T-helper 22 cell (primary cell): Measurements from ENCODE around the gene ZNF514.
"Not testable (repeated sequence)": the region's sequence is repeated elsewhere in the genome, so short reads cannot be mapped to it uniquely, and the experiment has no call there.

Experiments used
- DNase-seq: peaks from one replicate; pipeline ENCODE4 v3.0.0-alpha.2; 2020; ENCODE audit warnings: low read depth

The ZNF514 gene

DNA sequence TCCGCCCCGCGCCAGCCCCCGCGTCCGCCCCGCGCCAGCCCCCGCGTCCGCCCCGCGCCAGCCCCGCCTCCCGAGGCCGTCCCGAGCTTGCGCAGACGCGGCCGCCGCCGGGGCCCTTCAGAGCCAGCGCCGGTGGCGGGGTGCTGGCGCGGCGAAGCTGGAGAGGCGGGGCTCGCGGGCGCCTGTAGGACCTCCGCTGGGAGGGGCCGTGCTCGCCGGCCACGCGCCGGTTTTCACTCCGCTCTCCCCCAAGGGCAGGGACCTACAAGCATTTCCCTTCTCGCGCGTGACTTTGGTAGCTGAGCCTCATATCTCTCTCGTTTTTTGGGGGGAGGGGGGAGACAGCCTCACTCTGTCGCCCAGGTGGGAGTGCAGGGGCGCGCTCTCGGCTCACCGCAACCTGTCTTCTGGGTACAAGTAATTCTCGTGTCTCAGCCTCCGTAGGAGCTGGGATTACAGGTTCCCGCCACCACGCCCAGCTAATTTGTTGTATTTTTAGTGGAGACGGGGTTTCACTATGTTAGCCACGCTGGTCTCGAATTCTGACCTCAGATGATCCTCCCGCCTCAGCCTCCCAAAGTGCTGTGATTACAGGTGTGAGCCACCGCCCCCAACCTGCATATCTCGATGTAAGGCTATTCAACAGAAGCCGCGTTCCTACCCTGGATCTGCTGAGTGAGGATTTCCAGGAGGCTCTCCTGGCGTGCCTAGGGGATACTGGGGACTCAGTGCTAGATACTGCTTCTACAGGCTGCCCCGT lies at the start of gene ZNF514:
ZNF514 (minus strand) TSS at position 159 of the 760 bp plus-strand sequence. CDS start 6,595 bp downstream, outside the sequence.
- peak; percentile 73 for DNase-seq

DNA sequence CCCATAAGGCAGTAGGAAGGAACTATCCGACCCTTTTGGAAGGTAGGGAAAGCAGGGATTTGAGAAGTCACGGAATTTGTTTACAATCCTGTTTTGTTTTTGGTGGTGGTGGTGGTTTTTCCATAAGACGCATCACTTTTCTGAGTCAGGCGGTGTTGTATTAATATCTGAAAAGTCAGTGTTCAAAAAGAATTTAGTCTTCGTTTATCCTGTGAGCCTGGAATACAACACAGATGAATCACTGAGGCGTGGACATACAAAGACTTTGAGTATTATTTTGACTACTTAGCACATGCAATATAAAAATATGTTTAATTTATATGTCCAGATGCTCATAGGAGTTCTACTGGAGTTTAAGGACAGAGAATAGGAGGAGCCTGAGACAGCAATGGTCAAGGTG lies 48.5 kb upstream of the ZNF514 start:
- no peak for DNase-seq

DNA sequence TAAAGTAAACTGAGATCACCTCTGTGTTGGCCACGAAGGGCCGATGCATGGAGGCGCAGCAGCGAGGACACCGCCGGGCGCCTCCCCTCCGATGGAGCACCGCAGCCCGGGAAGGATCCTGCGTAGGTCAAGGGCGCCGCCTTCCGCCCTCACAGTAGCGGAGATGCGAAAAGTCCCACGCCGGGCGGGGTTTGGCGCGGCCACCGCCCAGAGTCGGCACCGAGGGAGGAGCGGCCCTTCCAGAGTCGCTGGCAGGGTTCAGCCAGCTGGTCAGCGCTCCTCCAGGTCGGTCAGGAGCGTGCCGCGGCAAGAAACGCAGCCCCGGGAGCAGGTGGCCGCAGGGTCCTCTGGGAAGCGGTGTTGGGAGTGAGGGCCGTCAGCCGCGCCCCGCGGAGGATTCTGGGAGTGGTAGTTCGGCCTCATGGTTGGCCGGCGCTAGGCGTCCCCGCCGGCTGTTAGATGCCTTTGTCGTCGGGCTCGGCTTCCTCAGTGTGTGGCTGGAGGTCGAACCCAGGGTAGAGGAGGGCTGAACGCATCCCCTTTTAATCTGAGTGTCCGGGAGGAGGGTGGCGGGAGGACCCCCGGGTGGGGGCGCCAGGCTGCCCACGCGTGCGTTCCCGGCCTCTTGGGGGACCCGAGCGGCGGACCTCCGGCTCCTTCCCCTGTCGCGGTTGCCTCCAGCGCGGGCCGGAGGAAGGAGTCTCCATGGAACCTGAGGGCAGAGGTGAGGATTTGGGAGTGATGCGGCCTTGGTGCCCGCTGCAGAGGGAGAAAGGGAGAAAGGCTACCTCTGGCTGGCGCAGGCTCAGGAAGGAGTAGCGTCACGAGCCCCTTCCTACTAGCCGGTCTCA lies 47.7 kb upstream of the ZNF514 start, which contains the start of gene ZNF892:
ZNF892 (plus strand) TSS at position 411 of the 851 bp plus-strand sequence; CDS start at position 706, 295 bp downstream.
- peak; percentile 59 for DNase-seq

DNA sequence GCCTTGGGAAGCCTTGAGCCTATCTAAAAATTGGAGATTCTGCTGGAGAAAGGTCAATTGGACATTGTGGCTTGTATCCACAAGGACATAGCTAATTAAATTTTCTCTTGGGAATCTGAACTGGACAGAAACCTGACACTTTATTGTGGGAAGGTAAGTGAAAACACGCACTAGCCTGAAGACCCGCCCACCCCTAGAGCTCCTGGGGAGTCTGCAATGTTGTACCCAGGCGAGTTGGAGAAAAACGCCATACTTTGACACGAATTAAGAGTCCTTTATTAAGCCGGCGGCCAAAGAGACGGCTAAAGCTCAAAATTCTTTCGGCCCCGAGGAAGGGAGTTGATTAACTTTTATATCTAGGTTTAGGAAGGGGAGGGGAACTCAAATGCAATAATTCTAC lies 46.4 kb upstream of the ZNF514 start:
- DNase-seq = no peak

DNA sequence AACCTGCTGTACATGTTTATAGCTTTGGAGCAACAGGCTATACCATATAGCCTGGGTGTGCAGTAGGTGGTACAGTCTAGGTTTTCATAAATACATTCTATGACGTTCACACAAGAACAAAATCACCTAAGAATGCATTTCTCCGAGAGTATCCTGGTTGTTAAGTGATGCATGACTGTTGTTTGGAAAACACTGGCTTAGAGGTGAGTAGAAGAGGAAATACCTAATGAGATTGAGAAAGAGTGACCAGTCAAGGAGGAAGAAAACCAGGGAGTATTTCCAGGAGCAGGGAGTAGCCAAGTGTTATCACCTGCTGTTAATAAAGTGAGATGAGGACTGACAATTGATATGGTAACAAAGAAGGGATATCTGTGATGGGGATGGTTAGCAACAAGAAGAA lies 44.7 kb upstream of the ZNF514 start:
- DNase-seq = no peak

DNA sequence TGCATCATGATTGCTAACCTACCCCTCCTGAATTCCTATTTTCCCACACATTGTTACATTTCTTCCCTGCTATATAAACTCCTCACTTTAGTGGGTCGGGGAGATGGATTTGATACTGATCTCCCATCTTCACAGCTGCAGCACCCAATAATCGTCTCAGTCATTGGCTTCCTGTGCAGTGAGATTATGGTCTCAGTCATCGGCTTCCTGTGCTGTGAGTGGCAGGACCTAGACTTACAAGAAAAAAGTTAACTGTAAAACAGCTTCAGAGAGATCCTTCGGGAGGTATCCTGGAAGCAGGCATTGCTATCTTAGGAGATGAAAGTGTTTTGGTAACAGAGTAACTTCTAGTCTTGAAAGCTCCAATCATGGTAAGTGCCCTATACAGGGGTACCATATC lies 44.3 kb upstream of the ZNF514 start:
- DNase-seq = no peak

DNA sequence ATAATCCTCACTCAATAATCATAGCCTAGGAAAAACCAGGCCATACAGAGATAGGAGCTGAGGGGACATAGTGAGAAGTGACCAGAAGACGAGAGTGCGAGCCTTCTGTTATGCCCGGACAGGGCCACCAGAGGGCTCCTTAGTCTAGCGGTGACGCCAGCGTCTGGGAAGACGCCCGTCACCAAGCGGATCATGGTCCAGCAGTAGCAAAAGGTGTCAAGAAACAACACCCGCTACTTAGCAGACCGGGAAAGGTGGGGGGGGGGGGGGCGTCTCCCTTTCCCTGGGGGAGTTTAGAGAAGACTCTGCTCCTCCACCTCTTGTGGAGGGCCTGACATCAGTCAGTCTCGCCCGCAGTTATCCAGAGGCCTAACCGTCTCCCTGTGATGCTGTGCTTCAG lies 33.3 kb upstream of the ZNF514 start:
- DNase-seq = not testable (repeated sequence)

DNA sequence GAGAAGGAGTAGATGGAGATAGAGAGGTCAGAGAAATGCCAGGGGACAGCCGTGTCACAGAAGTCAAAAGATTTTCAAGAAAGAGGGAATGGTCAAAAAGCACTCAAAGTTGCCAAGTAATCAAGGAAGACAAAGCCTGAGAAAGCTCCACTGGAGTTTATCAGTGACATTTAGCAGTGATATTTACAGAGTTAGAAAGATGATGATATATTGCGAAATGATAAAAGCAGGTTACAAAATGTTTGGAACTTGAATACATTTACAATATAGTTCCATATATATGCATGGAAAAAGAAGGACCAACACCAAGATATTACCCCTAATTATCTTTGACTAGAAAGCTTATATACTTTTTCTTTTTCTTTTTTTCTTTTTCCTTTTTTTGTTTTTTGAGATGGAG lies 26.3 kb upstream of the ZNF514 start:
- DNase-seq = no peak

DNA sequence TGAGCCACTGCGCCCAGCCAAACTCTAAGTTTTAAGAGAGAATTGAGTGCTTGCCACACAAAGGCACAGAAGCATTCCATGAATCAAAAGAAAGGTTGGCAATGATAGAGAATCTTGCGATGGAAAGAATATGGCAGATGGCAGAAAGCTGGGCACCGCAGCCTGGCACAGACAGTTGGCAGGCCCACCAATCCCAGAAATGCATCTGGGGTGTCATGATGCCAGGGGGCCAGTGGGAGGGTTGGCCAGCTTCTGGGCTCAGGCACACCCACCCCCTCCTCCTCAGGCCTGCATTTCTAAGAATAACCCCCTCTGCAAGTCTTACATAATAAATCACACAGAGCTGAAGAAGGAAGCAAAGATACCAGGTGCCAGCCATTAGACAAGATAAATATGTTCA lies 25.5 kb upstream of the ZNF514 start:
- no peak for DNase-seq

DNA sequence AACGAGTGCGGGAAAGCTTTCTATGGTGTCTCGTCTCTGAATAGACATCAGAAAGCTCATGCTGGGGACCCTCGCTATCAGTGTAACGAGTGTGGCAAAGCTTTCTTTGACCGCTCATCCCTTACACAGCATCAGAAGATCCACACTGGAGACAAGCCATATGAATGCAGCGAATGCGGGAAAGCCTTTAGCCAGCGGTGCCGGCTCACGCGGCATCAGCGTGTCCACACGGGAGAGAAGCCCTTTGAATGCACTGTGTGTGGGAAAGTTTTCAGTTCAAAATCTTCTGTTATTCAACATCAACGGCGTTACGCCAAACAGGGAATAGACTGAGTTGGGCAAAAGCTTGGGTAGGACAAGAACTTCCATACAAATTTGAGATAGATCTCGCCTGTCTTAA lies 22.1 kb upstream of the ZNF514 start:
- DNase-seq = no peak

DNA sequence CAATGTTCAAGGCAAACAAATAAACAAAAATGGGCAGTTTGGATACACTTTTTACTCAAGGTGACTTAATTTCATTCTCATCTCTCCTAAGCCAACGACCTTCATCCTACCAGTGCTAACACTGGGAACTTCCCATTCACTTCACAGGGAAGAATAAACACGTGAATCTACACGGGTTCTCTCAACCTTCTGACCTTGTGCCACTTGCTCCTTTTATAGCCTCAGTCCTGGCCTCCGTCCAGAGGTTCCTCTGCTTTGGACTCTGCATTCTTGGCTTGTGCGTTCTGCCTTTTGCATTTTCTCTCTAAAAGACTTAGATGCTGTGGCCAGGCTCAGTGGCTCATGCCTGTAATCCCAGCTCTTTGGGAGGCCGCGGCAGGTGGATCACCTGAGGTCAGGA lies 19.8 kb upstream of the ZNF514 start:
- DNase-seq = no peak

DNA sequence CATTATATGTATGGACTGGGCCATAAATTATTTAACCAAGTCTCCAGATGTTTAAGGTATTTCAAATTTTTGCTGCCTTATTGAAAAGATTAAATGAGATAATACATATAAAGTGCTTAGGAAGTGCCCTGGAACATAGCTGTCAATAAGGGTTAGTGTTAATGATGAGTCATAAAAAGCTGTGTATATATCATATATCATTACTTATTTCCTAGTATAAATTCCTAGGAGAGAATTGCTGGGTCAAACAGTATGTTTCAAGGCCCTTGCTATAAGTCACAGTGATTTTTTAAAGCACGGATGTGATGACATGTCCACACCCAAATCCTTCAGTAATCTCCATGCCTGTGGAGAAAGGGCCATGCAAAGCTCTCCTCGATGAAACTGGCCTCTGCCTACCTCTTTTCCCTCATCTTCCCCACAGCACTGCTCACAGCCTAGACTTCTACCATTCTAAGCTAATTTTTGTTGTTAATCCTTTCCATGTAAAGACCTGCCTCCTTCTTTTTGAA lies 14.4 kb upstream of the ZNF514 start:
- no peak for DNase-seq

DNA sequence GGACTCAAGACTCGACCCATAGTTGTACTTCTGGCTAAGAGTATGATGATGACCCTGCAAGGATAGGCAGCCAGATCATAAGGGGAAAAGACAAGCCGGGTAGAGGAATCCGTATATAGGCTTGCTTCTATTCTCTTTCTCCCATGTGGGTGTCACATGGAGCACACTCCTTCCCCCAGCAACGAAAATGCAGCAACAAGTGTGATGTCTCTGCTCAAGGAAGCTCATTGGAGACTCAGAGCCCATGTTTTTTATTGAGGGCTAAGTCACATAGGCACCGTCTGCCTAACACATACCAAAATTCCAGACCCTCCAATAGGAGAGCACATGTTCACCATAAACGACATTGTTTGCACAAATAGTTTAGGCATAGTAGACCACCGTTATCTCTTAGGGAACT lies 12.3 kb upstream of the ZNF514 start:
- DNase-seq = no peak

DNA sequence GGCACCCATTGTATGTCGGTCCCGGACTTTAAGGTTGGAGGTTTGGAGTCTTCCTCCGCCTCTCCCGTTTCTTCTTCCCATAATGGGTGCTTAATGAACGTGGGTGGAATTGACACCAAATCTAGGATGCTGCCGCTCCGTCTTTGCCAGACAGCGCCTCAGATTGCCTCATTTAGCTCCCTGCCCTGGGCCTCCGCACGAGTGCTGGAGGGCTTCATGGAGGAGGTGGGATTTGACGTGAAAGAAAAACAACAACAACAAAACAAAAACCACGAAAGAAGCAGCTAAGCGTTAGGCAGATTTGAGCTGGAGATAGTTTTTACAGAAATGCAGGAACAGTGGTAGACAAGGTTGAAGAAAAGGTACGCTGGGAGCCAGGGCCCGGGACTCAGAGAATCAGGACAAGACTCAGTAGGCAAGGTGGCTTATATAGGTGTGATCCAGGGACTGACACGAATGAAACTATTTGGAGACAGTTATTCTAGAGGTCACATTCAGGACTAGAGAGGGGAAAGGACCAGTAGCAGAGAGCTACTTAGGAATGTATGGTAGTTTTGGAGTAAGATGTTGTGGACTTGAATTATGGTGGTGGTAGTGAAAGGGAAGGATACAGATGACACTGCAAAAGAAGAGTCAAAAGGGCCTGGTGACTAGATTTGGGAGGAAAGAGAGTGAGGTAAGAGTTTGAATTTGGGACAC lies 6.6 kb upstream of the ZNF514 start:
- no peak for DNase-seq

DNA sequence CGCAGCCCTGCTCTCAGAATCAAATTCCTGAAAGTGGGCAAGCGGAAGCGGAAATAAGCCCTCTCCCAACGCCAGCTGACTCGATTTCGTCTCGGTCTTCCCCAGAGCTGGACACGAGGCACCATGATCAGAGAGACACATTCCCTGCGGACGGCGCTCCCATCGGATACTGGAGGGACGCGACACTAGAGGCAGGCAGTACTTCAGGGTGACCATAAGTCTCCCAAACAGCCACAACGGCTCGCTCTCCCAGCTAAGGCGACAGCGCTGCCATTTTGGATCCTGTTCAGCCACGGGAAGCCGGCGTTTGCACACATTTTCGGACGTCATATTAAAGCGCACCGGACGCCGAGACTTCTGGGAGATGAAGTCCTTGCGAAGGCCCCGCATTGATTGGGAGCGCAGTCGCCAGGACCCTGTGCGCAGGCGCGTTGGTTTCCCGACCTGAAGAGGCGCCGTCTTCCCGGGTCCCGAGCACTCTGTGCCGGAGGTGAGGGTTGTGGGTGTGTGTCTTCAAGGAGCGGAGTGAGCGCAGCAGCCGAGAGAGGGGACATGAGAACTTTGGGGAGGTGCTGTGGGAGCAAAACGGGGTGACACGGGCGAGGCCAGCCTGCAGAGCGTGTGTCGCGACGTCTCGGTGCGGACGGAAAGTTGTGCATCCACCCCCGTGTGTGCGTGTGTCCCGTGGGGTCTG lies 5.9 kb upstream of the ZNF514 start, which contains the start of gene ZNF2:
ZNF2 (plus strand) TSS at position 439 of the 694 bp plus-strand sequence. CDS start 10,418 bp downstream, outside the sequence.
- DNase-seq = peak; percentile 96

DNA sequence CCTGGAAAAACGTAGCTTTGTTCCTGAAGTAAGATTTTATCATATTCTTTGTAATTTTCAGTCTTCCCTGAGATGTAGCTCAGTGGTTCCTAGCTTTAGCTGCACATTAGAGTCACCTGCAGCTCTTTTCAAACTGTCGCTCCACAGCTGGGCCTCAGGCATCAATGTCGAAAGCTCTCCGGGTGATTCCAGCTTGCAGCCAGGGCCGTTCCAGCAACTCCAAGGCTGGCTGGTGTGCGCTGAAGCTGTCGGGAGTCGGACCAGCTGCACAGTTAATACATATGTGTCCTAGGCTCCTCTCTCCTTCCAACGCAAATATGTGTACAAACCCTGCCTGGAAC lies 5.4 kb upstream of the ZNF514 start:
- no peak for DNase-seq

DNA sequence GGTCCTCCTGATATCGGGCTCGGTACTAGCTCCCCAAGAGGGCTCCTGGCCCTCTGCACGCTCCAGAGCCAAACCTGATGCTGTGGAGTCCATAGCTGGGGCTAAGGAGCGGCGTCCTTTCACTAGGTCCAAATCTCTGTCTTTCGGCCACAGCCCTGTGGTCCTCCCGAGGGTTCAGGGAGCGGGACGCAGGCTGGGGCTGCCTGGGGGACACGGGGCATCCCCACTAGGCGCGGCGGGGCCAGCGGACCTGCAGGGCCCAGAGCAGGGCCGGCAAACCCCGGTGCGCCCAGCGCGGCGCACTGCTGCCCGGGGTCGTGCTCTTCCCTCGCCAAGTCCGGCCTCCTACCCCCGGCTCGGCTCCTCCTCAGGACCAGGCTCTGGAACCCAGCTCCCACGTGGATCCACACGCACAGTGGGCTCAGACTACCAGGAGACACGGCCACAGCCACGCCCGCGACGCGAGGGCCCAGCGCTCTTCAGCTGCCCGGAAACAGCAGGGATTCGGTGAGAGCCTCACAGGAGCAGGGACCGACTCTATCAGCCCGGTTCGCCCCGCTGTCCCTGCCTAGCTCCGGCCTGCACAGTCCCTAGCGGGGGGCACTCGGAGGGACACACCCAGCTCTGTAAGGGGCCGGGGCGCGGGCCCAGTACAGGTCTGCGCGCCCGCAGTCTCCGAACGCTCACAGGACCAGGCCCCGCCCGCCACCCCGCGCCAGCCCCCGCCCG lies 593 bp downstream of the ZNF514 start:
- DNase-seq = no peak

DNA sequence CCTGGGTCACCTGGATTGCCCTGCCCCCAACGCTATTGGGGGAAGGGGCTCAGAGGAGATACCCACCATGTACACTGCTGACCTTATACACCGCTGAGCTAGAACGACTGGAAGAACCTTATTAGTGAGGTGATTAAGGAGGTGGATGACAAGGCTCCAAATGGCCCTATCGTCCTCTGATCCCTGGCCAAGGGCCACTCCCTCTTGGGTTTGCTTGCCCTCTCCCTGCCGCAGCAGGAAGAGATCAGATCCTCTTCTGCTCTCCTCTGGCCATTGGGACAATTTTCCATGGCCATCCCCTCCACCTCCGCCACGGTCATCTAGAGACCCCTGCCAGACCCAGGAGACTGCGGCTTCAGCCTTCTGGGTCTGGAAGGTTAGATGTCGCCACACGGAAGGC lies 1.2 kb downstream of the ZNF514 start:
- no peak for DNase-seq

DNA sequence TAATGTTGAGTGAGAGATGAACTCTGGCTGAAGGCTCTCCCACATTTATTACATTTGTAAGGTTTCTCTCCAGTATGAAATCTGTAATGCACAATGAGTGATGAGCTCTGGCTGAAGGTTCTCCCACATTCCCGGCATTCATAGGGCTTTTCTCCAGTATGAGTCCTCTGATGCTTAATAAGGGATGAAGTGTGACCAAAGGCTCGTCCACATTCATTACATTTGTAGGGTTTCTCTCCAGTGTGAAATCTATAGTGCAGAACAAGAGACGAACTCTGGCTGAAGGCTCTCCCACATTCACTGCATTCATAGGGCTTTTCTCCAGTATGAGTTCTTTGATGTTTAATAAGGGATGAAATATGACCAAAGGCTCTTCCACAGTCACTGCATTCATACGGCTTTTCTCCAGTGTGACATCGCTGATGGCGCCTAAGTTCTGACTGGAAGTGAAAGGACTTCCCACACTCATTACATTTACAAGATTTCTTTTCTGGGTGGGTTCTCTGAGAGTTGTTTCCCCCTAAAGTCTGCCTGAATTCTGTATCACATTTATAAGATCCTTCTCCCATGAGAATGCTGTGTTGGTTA lies 10.2 kb downstream of the ZNF514 start:
- DNase-seq = no peak

DNA sequence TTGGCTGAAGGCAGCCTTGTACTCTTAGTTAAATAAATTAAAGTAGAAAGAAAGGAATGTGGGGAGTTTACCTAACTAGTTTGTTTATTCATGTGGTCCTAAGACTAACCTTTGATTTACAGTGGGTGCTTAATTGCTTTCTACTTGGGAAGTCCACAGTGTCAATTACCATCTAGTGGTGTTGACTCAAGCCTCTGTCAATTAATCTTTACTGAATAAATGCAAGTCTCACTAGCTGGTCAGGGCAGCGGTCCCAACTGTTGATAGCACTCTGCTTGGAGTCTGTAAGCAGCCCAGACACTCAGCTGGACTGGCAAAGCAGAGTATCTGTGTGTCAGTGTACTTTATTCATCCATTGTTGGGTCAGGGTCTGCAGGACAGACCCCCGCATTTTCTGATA lies 15.8 kb downstream of the ZNF514 start:
- DNase-seq = no peak

DNA sequence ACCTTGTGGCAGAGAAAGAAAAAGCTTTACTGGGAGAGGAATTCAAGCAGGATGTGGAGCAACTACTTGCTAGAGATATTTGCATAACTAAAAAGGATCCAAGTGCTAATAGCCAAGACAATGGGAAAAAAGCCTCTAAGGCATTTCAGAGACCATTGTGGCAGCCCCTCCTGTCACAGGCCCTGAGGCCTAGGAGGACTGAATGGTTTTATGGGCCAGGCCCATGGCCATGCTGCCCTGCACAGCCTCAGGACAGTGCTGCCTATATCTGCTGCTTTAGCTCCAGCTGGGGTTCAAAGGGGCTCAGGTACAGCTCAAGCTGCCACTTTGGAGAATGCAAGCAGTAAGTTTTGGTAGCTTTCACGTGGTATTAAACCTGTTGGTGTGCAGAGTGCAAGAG lies 20.9 kb downstream of the ZNF514 start:
- no peak for DNase-seq
